Activated T-cell treated with anti-CD3 and anti-CD28 coated beads, Interleukin-2, amount 50 U/mL, for 4 hours (primary cell): Measurements from ENCODE around the gene PMM1. TPM values are rescaled to one million over a fixed set of nuclear protein-coding genes. Genes with fewer than 3 reads are reported as not detected.
A peak's percentile ranks its signal among the peaks of the same experiment; 100 is the strongest.
"Not testable (repeated sequence)": the region's sequence is repeated elsewhere in the genome, so short reads cannot be mapped to it uniquely, and the experiment has no call there.

Experiments used
- ATAC-seq, 2 donors: fragments of 200-7000 bp; cut with Tn5 transposase; one replicate each; pipeline ENCODE4 v1.10.0; 2021
- DNase-seq: peaks from one replicate; pipeline ENCODE4 v3.0.0-alpha.2; 2020
- H3K27me3 Mint-ChIP-seq: one replicate; pipeline ENCODE4 v1.8.0; 2021; ENCODE audit warnings: low read depth, mixed read lengths
- H3K36me3 Mint-ChIP-seq: one replicate; pipeline ENCODE4 v1.8.0; 2022; ENCODE audit warnings: mixed read lengths; ENCODE audit not compliant: insufficient read depth
- H3K4me1 Mint-ChIP-seq: one replicate; pipeline ENCODE4 v1.8.0; 2021; ENCODE audit warnings: low read depth, mixed read lengths
- H3K4me3 Mint-ChIP-seq: one replicate; pipeline ENCODE4 v1.8.0; 2021; ENCODE audit warnings: mild to moderate bottlenecking, moderate library complexity, mixed read lengths
- H3K9me3 Mint-ChIP-seq: one replicate; pipeline ENCODE4 v1.8.0; 2021; ENCODE audit warnings: mixed read lengths
- total RNA-seq, 3 donors: library from RNA; stranded (reverse); gene quantifications; one replicate each; pipeline ENCODE4 v1.2.1, GENCODE V29; 2021

Gene PMM1
- total RNA-seq, result 10 to 100 TPM; 17.1 to 19.7 (median 18.4) TPM

DNA sequence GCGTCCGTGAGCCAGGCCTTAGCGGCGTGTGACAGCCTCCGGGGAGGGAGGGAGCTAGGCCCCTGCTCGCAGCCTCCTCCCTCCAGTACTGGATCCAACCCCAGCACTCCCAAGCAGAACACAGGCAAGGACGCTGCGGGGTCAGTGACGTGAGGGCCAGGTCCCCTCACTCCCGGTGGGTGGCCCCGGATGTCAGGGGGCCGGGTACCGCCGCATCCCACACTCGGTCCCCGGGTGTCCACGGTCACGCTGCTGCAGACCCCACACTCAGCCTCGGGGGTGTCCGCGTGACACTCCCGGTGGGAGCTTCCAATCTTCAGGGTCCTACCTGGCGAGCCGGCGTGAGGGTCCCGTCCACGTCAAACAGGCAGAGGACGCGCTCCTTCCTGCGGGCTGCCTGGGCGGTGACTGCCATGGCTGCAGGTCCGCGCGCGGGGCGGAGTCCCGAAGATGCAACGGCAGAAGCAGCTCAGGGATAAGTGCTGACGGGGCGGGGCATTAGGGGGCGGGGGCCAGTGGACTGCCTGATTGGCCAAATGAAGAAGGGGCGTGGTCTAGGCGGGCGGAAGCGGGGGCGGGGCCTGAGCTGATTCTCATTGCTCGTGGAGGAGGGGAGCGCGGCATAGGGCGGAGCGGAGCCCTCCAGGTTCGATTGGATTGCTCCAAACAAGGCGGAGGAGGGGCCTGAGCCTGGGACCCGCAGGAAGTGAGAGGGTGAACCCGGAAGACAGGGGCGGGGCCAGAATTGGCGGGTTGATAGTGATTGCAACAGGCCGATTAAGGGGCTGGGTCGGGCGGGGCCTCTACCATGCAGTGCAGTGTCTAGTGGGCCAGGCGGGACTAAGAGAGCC, at the start of gene PMM1:
Gene PMM1 (minus strand): TSS at position 450 of the 851 bp plus-strand sequence. CDS start 35 bp downstream, at position 415.
- H3K4me3 Mint-ChIP-seq, result peak within 1 kb of the TSS; percentile 91
- no peaks in the 10 kb centered on the region for H3K9me3 Mint-ChIP-seq
- ATAC-seq, result peak; percentile 98
- H3K36me3 Mint-ChIP-seq, result no peaks in the 10 kb centered on the region
- H3K4me1 Mint-ChIP-seq, result peaks cover 22% of the 10 kb centered on the region
- no peaks in the 10 kb centered on the region for H3K27me3 Mint-ChIP-seq
- DNase-seq, result peak; percentile 100

DNA sequence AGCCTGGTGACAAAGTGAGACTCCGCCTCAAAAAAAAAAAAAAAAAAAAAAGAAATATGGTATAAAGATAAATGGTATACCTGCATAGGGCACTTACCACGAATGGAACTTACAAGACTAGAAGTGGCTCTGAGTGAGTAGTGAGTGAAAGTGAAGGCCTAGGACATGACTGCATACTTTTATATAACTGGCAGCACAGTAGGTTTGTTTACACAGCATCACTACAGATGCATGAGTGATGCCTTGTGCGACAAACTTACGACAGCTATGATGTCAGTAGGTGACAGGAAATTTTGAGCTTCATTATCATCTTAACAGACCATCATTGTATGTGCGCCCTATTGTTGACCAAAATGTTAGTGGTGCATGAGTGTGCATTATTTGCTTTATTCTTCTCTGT, 49.1 kb upstream of the PMM1 start:
- Mint-ChIP-seq H3K4me3 (no peak overlapping the region), H3K27me3 (no peaks in the 10 kb centered on the region), H3K9me3 (no peaks in the 10 kb centered on the region), H3K4me1 (peaks cover 10% of the 10 kb centered on the region), H3K36me3 (peaks cover 40% of the 10 kb centered on the region)
- no peak for DNase-seq
- ATAC-seq, result no peak

DNA sequence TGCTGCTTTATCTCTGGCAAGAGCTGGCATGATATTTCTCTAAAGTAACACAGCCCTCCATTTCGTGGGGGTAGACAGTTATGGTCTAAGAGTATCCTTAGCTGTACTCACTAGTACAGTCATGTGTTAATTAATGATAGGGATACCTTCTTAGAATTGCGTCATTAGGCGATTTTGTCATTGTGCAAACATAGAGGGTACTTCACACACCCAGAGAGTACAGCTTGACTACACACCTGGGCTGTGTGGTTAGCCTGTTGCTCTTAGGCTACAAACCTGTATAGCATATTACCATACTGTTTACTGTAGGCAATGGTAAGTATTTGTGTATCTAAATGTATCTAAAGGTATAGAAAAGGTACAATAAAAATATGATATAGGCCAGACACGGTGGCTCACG, 48.5 kb upstream of the PMM1 start:
- H3K27me3 Mint-ChIP-seq, result no peaks in the 10 kb centered on the region
- no peak overlapping the region for H3K4me3 Mint-ChIP-seq
- H3K4me1 Mint-ChIP-seq, result peaks cover 10% of the 10 kb centered on the region
- peaks cover 40% of the 10 kb centered on the region for H3K36me3 Mint-ChIP-seq
- ATAC-seq (no peak), DNase-seq (no peak)
- H3K9me3 Mint-ChIP-seq, result no peaks in the 10 kb centered on the region

DNA sequence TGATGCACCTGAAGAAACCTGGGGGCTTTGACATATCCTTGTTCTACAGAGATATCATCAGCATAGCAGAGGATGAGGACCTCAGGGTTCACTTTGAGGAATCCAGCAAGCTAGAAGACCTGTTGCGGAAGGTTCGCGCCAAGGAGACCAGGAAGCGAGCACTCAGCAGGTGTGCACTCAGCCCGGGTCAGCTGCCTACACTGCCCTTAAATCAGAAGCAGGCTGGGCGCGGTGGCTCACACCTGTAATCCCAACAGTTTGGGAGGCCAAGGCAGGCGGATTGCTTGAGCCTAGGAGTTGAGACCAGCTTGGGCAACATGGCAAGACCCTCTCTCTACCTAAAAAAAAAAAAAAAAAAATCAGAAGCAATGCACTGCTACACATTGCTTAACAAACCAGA, 48.0 kb upstream of the PMM1 start:
- H3K4me3 Mint-ChIP-seq, DNase-seq, H3K27me3 Mint-ChIP-seq, H3K4me1 Mint-ChIP-seq, H3K9me3 Mint-ChIP-seq, ATAC-seq: not testable (repeated sequence)
- H3K36me3 Mint-ChIP-seq, result peaks cover 40% of the 10 kb centered on the region

DNA sequence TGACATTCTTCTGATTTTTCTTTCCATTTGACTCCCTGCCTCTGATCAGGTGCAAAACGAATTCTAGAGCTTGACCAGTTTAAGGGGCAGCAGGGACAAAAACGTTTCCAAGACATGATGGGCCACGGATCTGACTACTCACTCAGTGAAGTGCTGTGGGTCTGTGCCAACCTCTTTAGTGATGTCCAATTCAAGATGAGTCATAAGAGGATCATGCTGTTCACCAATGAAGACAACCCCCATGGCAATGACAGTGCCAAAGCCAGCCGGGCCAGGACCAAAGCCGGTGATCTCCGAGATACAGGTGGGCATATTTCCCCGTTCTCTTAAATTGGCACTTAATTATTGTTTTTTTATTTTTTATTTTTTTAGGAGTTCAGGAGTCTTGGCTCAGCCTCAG, 46.8 kb upstream of the PMM1 start:
- DNase-seq (no peak), ATAC-seq (no peak)
- Mint-ChIP-seq H3K4me3 (no peak overlapping the region), H3K9me3 (no peaks in the 10 kb centered on the region), H3K27me3 (no peaks in the 10 kb centered on the region), H3K4me1 (peaks cover 3% of the 10 kb centered on the region), H3K36me3 (peaks cover 32% of the 10 kb centered on the region)

DNA sequence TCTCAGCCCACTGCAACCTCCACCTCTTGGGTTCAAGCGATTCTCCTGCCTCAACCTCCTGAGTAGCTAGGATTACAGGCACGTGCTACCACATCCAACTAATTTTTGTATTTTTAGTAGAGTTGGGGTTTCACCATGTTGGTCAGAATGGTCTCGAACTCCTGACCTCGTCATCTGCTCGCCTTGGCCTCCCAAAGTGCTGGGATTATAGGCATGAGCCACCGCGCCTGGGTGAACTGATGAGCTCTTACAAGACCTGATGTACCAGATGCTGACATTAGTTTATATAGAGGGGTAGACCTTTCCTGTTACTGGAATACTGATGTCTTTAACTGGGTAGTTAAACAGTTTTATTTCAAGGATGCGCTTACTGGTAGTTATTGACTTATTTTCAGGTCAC, 45.0 kb upstream of the PMM1 start:
- not testable (repeated sequence) for H3K27me3 Mint-ChIP-seq, H3K4me1 Mint-ChIP-seq, DNase-seq, ATAC-seq, H3K4me3 Mint-ChIP-seq, H3K9me3 Mint-ChIP-seq
- peaks cover 28% of the 10 kb centered on the region for H3K36me3 Mint-ChIP-seq

DNA sequence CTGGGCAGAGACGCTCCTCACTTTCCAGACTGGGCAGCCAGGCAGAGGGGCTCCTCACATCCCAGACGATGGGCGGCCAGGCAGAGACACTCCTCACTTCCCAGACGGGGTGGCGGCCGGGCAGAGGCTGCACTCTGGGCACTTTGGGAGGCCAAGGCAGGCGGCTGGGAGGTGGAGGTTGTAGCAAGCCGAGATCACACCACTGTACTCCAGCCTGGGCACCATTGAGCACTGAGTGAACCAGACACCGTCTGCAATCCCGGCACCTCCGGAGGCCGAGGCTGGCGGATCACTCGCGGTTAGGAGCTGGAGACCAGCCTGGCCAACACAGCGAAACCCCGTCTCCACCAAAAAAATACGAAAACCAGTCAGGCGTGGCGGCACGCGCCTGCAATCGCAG, 42.0 kb upstream of the PMM1 start:
- peaks cover 43% of the 10 kb centered on the region for H3K36me3 Mint-ChIP-seq
- not testable (repeated sequence) for ATAC-seq, H3K27me3 Mint-ChIP-seq, H3K4me3 Mint-ChIP-seq, H3K9me3 Mint-ChIP-seq, DNase-seq
- H3K4me1 Mint-ChIP-seq, result peaks cover 11% of the 10 kb centered on the region

DNA sequence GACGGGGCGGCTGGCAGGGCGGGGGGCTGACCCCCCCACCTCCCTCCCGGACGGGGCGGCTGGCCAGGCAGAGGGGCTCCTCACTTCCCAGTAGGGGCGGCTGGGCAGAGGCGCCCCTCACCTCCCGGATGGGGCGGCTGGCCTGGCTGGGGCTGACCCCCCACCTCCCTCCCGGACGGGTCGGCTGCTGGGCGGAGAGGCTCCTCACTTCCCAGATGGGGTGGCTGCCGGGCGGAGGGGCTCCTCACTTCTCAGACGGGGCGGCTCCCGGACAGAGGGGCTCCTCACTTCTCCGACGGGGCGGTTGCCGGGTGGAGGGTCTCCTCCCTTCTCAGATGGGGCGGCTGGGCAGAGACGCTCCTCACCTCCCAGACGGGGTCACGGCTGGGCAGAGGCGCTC, 41.5 kb upstream of the PMM1 start:
- H3K27me3 Mint-ChIP-seq, H3K4me3 Mint-ChIP-seq, H3K9me3 Mint-ChIP-seq, DNase-seq, ATAC-seq: not testable (repeated sequence)
- Mint-ChIP-seq H3K4me1 (peaks cover 11% of the 10 kb centered on the region), H3K36me3 (peaks cover 39% of the 10 kb centered on the region)

DNA sequence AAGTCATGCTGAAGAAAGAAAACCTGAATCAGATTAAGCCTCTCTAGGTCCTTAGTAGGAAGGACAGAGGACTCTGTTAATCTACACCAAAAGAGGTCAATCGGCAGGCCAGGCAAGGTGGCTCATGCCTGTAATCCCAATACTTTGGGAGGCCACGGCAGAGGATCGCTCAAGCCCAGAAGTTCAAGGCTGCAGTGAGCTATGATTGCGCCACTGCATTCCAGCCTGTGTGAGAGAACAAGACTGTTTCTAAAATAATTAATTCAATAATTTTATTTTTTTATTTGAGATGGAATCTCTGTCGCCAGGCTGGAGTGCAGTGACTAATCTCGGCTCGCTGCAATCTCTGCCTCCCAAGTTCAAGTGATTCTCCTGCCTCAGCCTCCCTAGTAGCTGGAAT, 35.9 kb upstream of the PMM1 start:
- H3K36me3 Mint-ChIP-seq, result peaks cover 40% of the 10 kb centered on the region
- no peaks in the 10 kb centered on the region for H3K9me3 Mint-ChIP-seq
- H3K4me1 Mint-ChIP-seq, result peaks cover 21% of the 10 kb centered on the region
- no peak overlapping the region for H3K4me3 Mint-ChIP-seq
- no peak for DNase-seq
- ATAC-seq, result no peak
- H3K27me3 Mint-ChIP-seq, result no peaks in the 10 kb centered on the region

DNA sequence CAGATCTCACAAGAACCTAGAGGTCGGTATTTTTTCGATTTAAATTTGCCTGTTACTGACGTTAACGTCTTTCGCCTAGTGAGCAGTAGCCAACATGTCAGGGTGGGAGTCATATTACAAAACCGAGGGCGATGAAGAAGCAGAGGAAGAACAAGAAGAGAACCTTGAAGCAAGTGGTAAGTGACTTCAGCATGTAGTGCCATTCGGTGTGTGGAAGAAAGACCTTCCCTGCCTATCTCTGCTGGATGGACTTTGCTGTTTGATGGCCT, 32.2 kb upstream of the PMM1 start:
- Mint-ChIP-seq H3K9me3 (no peaks in the 10 kb centered on the region), H3K4me1 (peaks cover 40% of the 10 kb centered on the region), H3K4me3 (peak overlapping the region; percentile 99), H3K27me3 (no peaks in the 10 kb centered on the region), H3K36me3 (peaks cover 28% of the 10 kb centered on the region)
- ATAC-seq, result no peak
- DNase-seq, result no peak

DNA sequence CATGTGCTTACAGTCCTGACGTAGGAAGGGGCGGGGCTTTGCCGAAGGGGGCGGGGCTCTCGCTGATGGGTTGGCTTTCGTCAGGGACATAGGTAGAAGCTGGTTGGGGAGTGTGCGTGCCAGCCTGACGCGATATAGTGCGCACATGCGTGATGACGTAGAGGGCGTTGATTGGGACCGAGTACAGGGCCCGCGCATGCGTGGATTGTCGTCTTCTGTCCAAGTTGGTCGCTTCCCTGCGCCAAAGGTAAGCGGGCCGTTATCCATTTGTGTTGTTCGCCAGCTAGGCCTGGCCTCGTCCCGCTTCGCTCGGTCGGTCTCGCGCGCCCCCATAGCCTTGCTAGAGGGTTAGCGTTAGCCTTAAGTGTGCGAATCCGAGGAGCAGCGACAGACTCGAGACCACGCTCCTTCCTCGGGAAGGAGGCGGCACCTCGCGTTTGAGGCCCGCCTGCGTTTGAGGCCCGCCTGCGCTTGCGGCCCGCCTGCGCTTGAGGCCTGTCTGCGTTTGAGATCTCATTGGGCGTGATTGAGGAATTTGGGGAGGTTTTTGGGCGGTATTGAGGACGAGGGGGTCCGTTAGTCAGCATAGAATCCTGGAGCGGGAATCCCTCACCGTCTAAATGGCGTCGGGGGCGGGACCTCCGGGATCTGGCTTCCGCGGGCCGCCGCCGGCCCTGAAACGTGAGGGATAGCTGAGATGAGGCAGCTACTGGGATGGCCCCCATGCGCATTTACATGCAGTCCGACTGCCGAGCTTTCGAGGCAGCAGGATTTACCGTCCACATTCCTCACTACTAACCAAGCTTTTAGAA, 31.7 kb upstream of the PMM1 start, which contains the start of gene XRCC6:
Gene XRCC6 (plus strand): TSS at position 197 of the 812 bp plus-strand sequence. CDS start 710 bp downstream, outside the sequence.
- Mint-ChIP-seq H3K4me1 (peaks cover 42% of the 10 kb centered on the region), H3K9me3 (no peaks in the 10 kb centered on the region), H3K36me3 (peaks cover 26% of the 10 kb centered on the region), H3K4me3 (peak within 1 kb of the TSS; percentile 99), H3K27me3 (no peaks in the 10 kb centered on the region)
- peak; percentile 87 to 91 for ATAC-seq
- peak; percentile 100 for DNase-seq

DNA sequence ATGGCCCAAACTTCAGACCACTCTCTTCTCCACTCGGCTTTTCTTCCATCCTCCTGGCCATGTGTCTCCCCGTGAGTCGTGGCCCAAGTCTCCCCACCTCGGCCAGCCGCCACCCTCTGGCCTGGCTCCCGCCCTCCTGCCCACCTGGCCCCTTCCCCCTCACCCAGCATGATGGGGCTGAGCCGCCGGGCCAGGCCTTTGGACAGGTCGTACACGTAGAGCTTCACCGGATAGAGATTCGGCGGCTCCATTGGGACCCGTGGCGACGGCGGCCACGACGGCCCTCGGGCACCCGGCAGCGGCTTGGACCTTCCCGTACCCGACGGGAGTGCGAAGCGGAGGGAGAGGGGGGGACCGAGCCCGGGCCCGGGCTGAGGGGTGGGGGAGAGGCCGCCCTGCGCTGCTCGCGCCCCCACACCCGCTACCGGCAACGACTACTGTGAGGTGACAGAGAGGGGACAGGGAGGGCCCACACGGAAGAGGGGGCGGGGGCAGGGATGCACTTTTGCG, 31.0 kb upstream of the PMM1 start, which contains the start of gene DESI1:
Gene DESI1 (minus strand): TSS at position 455 of the 510 bp plus-strand sequence. CDS start 204 bp downstream, at position 251.
- no peaks in the 10 kb centered on the region for H3K9me3 Mint-ChIP-seq
- peaks cover 42% of the 10 kb centered on the region for H3K4me1 Mint-ChIP-seq
- ATAC-seq, result peak; percentile 83 to 84
- DNase-seq, result no peak
- peaks cover 26% of the 10 kb centered on the region for H3K36me3 Mint-ChIP-seq
- peak within 1 kb of the TSS; percentile 99 for H3K4me3 Mint-ChIP-seq
- H3K27me3 Mint-ChIP-seq, result no peaks in the 10 kb centered on the region

DNA sequence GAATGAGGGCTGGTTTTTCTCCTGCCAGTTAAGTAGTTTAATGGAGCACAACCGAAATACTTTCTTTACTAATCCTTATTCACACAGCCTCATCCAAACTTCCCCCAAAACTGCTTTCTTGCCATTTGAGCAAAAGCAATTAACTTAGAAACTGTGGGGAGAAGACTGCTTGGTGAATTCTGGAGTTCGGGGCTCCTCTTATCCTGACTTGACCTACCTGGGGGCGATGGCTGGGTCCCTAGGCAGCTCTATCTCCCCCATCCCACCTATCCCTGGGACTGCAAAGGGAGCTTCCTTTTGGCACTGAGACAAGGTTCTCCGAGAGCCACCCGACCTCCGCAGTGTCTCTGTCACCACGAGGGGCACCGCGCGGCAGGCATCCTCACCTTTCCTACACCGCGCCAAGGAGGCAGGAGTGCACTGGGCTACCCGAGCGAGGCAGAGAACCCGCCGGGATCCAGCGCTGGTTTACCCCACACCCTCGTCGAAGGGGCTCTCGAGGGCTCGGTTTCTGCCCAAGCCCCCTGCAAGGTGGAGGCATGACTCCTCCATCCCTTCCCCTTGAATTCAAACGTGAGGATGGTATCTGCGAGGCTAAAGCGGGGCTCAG, 30.4 kb upstream of the PMM1 start:
- peaks cover 22% of the 10 kb centered on the region for H3K36me3 Mint-ChIP-seq
- H3K27me3 Mint-ChIP-seq, result no peaks in the 10 kb centered on the region
- ATAC-seq (peak; percentile 20 to 23), DNase-seq (peak; percentile 41)
- peak overlapping the region; percentile 99 for H3K4me3 Mint-ChIP-seq
- no peaks in the 10 kb centered on the region for H3K9me3 Mint-ChIP-seq
- peaks cover 42% of the 10 kb centered on the region for H3K4me1 Mint-ChIP-seq

DNA sequence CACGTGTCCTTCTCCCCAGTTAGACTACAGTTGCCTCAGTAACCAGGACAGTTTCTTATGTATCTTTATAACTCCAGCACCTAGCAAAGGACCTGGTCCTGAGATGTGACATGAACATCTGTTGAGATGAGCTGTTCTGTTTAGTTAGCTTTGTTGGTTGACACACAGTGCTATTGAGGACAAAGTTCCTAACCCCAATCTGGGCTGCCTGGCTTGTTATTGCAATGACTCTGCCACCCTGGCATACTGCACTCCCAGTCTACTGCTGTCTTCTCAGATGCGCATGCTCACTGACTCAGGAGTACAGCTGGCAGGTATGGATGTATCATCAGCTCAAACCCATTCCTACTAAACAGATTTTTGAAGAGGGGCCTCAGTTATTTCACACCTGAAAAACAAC, 23.8 kb upstream of the PMM1 start:
- ATAC-seq (no peak), DNase-seq (no peak)
- Mint-ChIP-seq H3K27me3 (no peaks in the 10 kb centered on the region), H3K36me3 (peaks cover 21% of the 10 kb centered on the region), H3K9me3 (no peaks in the 10 kb centered on the region), H3K4me3 (no peak overlapping the region), H3K4me1 (peaks cover 17% of the 10 kb centered on the region)
